D721Med (cell line): Measurements from ENCODE around the gene FMO2.
A peak's percentile ranks its signal among the peaks of the same experiment; 100 is the strongest.

Experiments
- DNase-seq: peaks from one replicate; pipeline ENCODE4 v3.0.0; 2011; ENCODE audit warnings: low spot score; ENCODE audit not compliant: insufficient read length
- FAIRE-seq: peaks from 2 replicates; lab custom pipeline; 2011; peaks lifted over from hg19 to GRCh38; lab: Jason Lieb, UNC
- CTCF ChIP-seq: IDR thresholded peaks from 2 replicates; pipeline ENCODE4 v1.5.1; 2012; ENCODE audit warnings: mild to moderate bottlenecking, control low read depth; ENCODE audit not compliant: insufficient read depth; ENCODE audit errors: missing control alignments

Gene FMO2

GRCh38 chr1:171158551-171158950 lies 26.5 kb upstream of the FMO2 start:
- no peak for DNase-seq
- no peak for FAIRE-seq
- no peak for TF ChIP-seq CTCF

- no peak for TF ChIP-seq CTCF
- no peak for FAIRE-seq
- no peak for DNase-seq
Measured at GRCh38 chr1:171159148-171159547, 26.0 kb upstream of the FMO2 start.

GRCh38 chr1:171160211-171160610 lies 24.9 kb upstream of the FMO2 start:
- TF ChIP-seq CTCF: no peak
- DNase-seq (no peak), FAIRE-seq (peak; percentile 53)

GRCh38 chr1:171160639-171161354 lies 24.3 kb upstream of the FMO2 start:
- no peak for FAIRE-seq
- no peak for DNase-seq
- TF ChIP-seq CTCF: no peak

- DNase-seq (no peak), FAIRE-seq (no peak)
- no peak for TF ChIP-seq CTCF
Measured at GRCh38 chr1:171161431-171161830, 23.7 kb upstream of the FMO2 start.

- no peak for TF ChIP-seq CTCF
- FAIRE-seq (peak; percentile 98), DNase-seq (peak; percentile 28)
Measured at GRCh38 chr1:171166361-171166760, 18.7 kb upstream of the FMO2 start.

- no peak for DNase-seq
- no peak for TF ChIP-seq CTCF
- FAIRE-seq: peak; percentile 84
Measured at GRCh38 chr1:171167785-171168184, 17.3 kb upstream of the FMO2 start.
